H1 (cell line): Measurements from ENCODE around the gene AGBL4. TPM values are rescaled to one million over a fixed set of nuclear protein-coding genes. Genes with fewer than 3 reads are reported as not detected.

ENCODE experiments used
- CTCF ChIA-PET: fragments of 300-600 bp; sonication (Branson Sonifier 250); formaldehyde crosslinking; loops from one replicate; lab custom pipeline; 2021; ENCODE audit not compliant: partially characterized antibody; lab: Charles Lee
- POLR2A ChIA-PET: fragments of 300-600 bp; sonication (Branson Sonifier 250); formaldehyde crosslinking; loops from one replicate; lab custom pipeline; 2021; ENCODE audit warnings: inconsistent platforms; ENCODE audit not compliant: partially characterized antibody; lab: Charles Lee
- DNase-seq, 2 experiments: peaks; one replicate each; pipeline versions ENCODE4 v3.0.0 to v3.0.0-alpha.2; 2010 to 2022; ENCODE audit warnings: low spot score in 2 of 2, low read depth in 1 of 2, mixed read lengths in 1 of 2
- FAIRE-seq: peaks from 2 replicates; lab custom pipeline; 2011; peaks lifted over from hg19 to GRCh38; lab: Jason Lieb, UNC
- H2AFZ ChIP-seq: 2 replicates; pipeline ENCODE4 v1.8.1; 2012; ENCODE audit warnings: low read length, inconsistent platforms
- H2AK5ac ChIP-seq: 2 replicates; pipeline ENCODE4 v1.6.1; 2013; ENCODE audit warnings: low read depth, low read length
- H2BK120ac ChIP-seq: replicated peaks from 2 replicates; pipeline ENCODE3; 2013; ENCODE audit warnings: low read depth, low read length, inconsistent platforms
- H2BK12ac ChIP-seq: 2 replicates; pipeline ENCODE4 v1.6.1; 2013; ENCODE audit warnings: low read depth, low read length
- H2BK15ac ChIP-seq: 2 replicates; pipeline ENCODE4 v1.6.1; 2013; ENCODE audit warnings: low read length
- H2BK20ac ChIP-seq: 2 replicates; pipeline ENCODE4 v1.6.1; 2013; ENCODE audit warnings: low read length
- H2BK5ac ChIP-seq: 2 replicates; pipeline ENCODE4 v1.6.1; 2013; ENCODE audit warnings: low read depth, low read length
- H3K14ac ChIP-seq: 2 replicates; pipeline ENCODE4 v1.6.1; 2013; ENCODE audit warnings: inconsistent platforms; ENCODE audit not compliant: insufficient read length
- H3K18ac ChIP-seq: 2 replicates; pipeline ENCODE4 v1.6.1; 2013; ENCODE audit warnings: low read length; ENCODE audit errors: extremely low read depth
- H3K23ac ChIP-seq: 2 replicates; pipeline ENCODE4 v1.6.1; 2013; ENCODE audit warnings: inconsistent platforms; ENCODE audit not compliant: insufficient read length
- H3K23me2 ChIP-seq: 2 replicates; pipeline ENCODE4 v1.6.1; 2013; ENCODE audit warnings: low read depth, low read length
- H3K27ac ChIP-seq: 2 replicates; pipeline ENCODE4 v1.6.1; 2011; ENCODE audit warnings: low read depth, low read length, inconsistent platforms
- H3K27me3 ChIP-seq, 4 experiments: replicated peaks in 1 of 4; 1 replicate in 1 of 4; 2 replicates in 3 of 4; pipeline versions ENCODE4 v1.6.1 to v1.8.1; 2011 to 2013; ENCODE audit warnings: low read length in 3 of 4, mild to moderate bottlenecking in 3 of 4, inconsistent platforms in 2 of 4, mixed read lengths in 2 of 4, moderate library complexity in 1 of 4; ENCODE audit not compliant: control insufficient read depth in 3 of 4, insufficient read depth in 3 of 4; ENCODE audit errors: extremely low read depth in 1 of 4
- H3K36me3 ChIP-seq, 4 experiments: 2 replicates each; pipeline versions ENCODE4 v1.6.1 to v1.8.1; 2011 to 2013; ENCODE audit warnings: mild to moderate bottlenecking in 4 of 4, low read length in 3 of 4, moderate library complexity in 2 of 4, control low read depth in 1 of 4, inconsistent platforms in 1 of 4; ENCODE audit not compliant: insufficient read depth in 4 of 4, control insufficient read depth in 2 of 4
- H3K4ac ChIP-seq: replicated peaks from 2 replicates; pipeline ENCODE3; 2013; ENCODE audit warnings: low read length, low read depth, mixed read lengths, inconsistent platforms; ENCODE audit not compliant: insufficient read length
- H3K4me1 ChIP-seq, 4 experiments: replicated peaks in 1 of 4; 1 replicate in 1 of 4; 2 replicates in 3 of 4; pipeline versions ENCODE4 v1.6.1 to v1.8.1; 2011 to 2013; ENCODE audit warnings: low read length in 3 of 4, inconsistent platforms in 2 of 4, mixed read lengths in 1 of 4; ENCODE audit not compliant: insufficient read depth in 4 of 4, control insufficient read depth in 3 of 4
- H3K4me2 ChIP-seq, 2 experiments: 2 replicates each; pipeline versions ENCODE4 v1.6.1 to v1.8.1; 2011 to 2013; ENCODE audit warnings: low read depth in 2 of 2, low read length in 2 of 2, control low read depth in 1 of 2, inconsistent platforms in 1 of 2, mild to moderate bottlenecking in 1 of 2; ENCODE audit not compliant: insufficient read depth in 1 of 2
- H3K4me3 ChIP-seq, 4 experiments: fragments of 200-600, 300-600 bp in 1 of 4; sonication (generic), shearing (Covaris generic), sonication (Bioruptor Twin) in 1 of 4; 2 replicates each; pipeline versions ENCODE4 v1.5.1 to v1.8.1; 2011 to 2016; ENCODE audit warnings: low read length in 4 of 4, low read depth in 3 of 4, control low read depth in 2 of 4, inconsistent platforms in 2 of 4, mild to moderate bottlenecking in 2 of 4, mixed read lengths in 1 of 4, moderate library complexity in 1 of 4; ENCODE audit not compliant: insufficient read depth in 2 of 4; ENCODE audit errors: extremely low read depth in 1 of 4
- H3K56ac ChIP-seq: replicated peaks from 2 replicates; pipeline ENCODE3; 2013; ENCODE audit warnings: low read depth, mild to moderate bottlenecking, mixed read lengths, low read length, inconsistent platforms; ENCODE audit not compliant: insufficient read length
- H3K79me1 ChIP-seq: 2 replicates; pipeline ENCODE4 v1.6.1; 2013; ENCODE audit warnings: low read depth, low read length, control low read depth
- H3K79me2 ChIP-seq, 2 experiments: 2 replicates each; pipeline versions ENCODE4 v1.6.1 to v1.8.1; 2012 to 2013; ENCODE audit warnings: low read length in 2 of 2, mild to moderate bottlenecking in 2 of 2, inconsistent platforms in 1 of 2; ENCODE audit not compliant: insufficient read depth in 2 of 2, control insufficient read depth in 1 of 2
- H3K9ac ChIP-seq, 4 experiments: replicated peaks in 1 of 4; 1 replicate in 1 of 4; 2 replicates in 3 of 4; pipeline versions ENCODE4 v1.6.1 to v1.8.1; 2011 to 2013; ENCODE audit warnings: low read depth in 3 of 4, low read length in 3 of 4, control low read depth in 2 of 4, mild to moderate bottlenecking in 2 of 4, moderate library complexity in 2 of 4, inconsistent platforms in 1 of 4; ENCODE audit errors: extremely low read depth in 1 of 4
- H3K9me3 ChIP-seq, 2 experiments: 2 replicates each; pipeline versions ENCODE4 v1.6.1 to v1.8.1; 2012 to 2013; ENCODE audit warnings: mild to moderate bottlenecking in 2 of 2, moderate library complexity in 2 of 2, control low read depth in 1 of 2, inconsistent platforms in 1 of 2, low read depth in 1 of 2, low read length in 1 of 2, mixed read lengths in 1 of 2; ENCODE audit not compliant: insufficient read depth in 2 of 2
- H4K20me1 ChIP-seq, 2 experiments: replicated peaks in 1 of 2; 2 replicates each; pipeline versions ENCODE3 to v1.8.1; 2011 to 2013; ENCODE audit warnings: inconsistent platforms in 2 of 2, low read length in 2 of 2, mild to moderate bottlenecking in 1 of 2; ENCODE audit not compliant: insufficient read depth in 2 of 2, control insufficient read depth in 1 of 2
- H4K5ac ChIP-seq: 2 replicates; pipeline ENCODE4 v1.6.1; 2013; ENCODE audit warnings: low read length, low read depth, mixed read lengths, inconsistent platforms; ENCODE audit not compliant: insufficient read length
- H4K8ac ChIP-seq: 2 replicates; pipeline ENCODE4 v1.8.0; 2013; ENCODE audit warnings: mild to moderate bottlenecking, moderate library complexity, low read length, inconsistent platforms; ENCODE audit not compliant: insufficient read depth; ENCODE audit errors: extremely low read depth
- H4K91ac ChIP-seq: replicated peaks from 2 replicates; pipeline ENCODE3; 2013; ENCODE audit warnings: low read length, mixed read lengths, inconsistent platforms; ENCODE audit not compliant: insufficient read length
- CBX8 ChIP-seq: fragments of 300-800, 300-1000 bp; sonication (generic); IDR thresholded peaks from 2 replicates; pipeline ENCODE4 v1.7.1; 2016; ENCODE audit warnings: low read depth, low read length, borderline replicate concordance
- CTCF ChIP-seq, 3 experiments: IDR thresholded peaks; 1 replicate in 2 of 3; 2 replicates in 1 of 3; pipeline versions ENCODE4 v1.5.1 to v1.6.1; 2011; ENCODE audit warnings: low read length in 3 of 3, mild to moderate bottlenecking in 3 of 3, inconsistent platforms in 2 of 3, low read depth in 1 of 3, moderate library complexity in 1 of 3; ENCODE audit not compliant: insufficient read depth in 1 of 3; ENCODE audit errors: control extremely low read depth in 1 of 3
- MAFK ChIP-seq: IDR thresholded peaks from 2 replicates; pipeline ENCODE4 v1.6.1; 2012; ENCODE audit warnings: low read depth, mild to moderate bottlenecking, improper control_type of control experiment, low read length
- RAD21 ChIP-seq, 2 experiments: IDR thresholded peaks in 1 of 2; conservative IDR thresholded peaks in 1 of 2; 2 replicates each; pipeline ENCODE4 v1.6.1; 2011; ENCODE audit warnings: low read depth in 2 of 2, low read length in 2 of 2, improper control_type of control experiment in 1 of 2, inconsistent platforms in 1 of 2, mild to moderate bottlenecking in 1 of 2, moderate library complexity in 1 of 2
- SRF ChIP-seq: IDR thresholded peaks from 2 replicates; pipeline ENCODE4 v1.6.1; 2011; ENCODE audit warnings: mild to moderate bottlenecking, low read depth, low read length, moderate library complexity
- polyA plus RNA-seq, 7 experiments: library from polyadenylated mRNA; depleted of rRNA in 3 of 7; stranded (reverse) in 5 of 7; unstranded in 2 of 7; fragments of >200 nt in 5 of 7; fragments of 200-250 nt in 2 of 7; gene quantifications; 1 replicate in 5 of 7; 2 replicates in 1 of 7; 4 replicates in 1 of 7; pipeline versions ENCODE4 v1.2.1 to v1.2.3, GENCODE V29; 2011 to 2013; ENCODE audit warnings: missing spikeins in 2 of 7, mixed read lengths in 2 of 7
- total RNA-seq: library from RNA; stranded (reverse); fragmentation: NEBNext Ultra II Directional; extraction: Animal tissue kit (Norgen Biotek cat#: 25700); gene quantifications from 2 replicates; pipeline ENCODE4 v1.2.1, GENCODE V29; 2021

The AGBL4 gene
- total and polyA plus RNA-seq, 2 of the 8 experiments (the other 6 are each of a cell fraction or from before 2014, with no cell fraction given), result 0.41 to 0.45 TPM

GRCh38 chr1:48718116-48718630 is 1305.6 kb downstream of the AGBL4 start:
- no peak overlapping the region for H2AK5ac ChIP-seq
- no peak overlapping the region for H4K8ac ChIP-seq
- no peak overlapping the region for H3K4me3 ChIP-seq
- H3K9ac ChIP-seq, result no peak overlapping the region
- H2AFZ ChIP-seq, result no peak overlapping the region
- H2BK12ac ChIP-seq, result no peak overlapping the region
- H3K14ac ChIP-seq, result no peak overlapping the region
- CTCF ChIA-PET, result interaction anchor here (0.9 to 1.9 kb wide), 5 partner anchors 18 to 166 kb away, joined by 3 to 4 read pairs (median 3); no protein-coding TSS in a partner anchor
- no peaks in the 10 kb centered on the region for H3K79me2 ChIP-seq
- H3K23me2 ChIP-seq, result no peaks in the 10 kb centered on the region
- H3K27ac ChIP-seq, result no peak overlapping the region
- no peak for DNase-seq
- no peak overlapping the region for H4K91ac ChIP-seq
- TF ChIP-seq CBX8 (no peak), CTCF (IDR thresholded peaks at IDR 0.05; ENCODE audit: control extremely low read depth in 1 of 3, insufficient read depth in 1 of 3, low read depth in 1 of 3, low read length in 3 of 3) (peak; percentile 3 to 14 (median 3); a peak in 3 of 4 replicates), RAD21 (IDR thresholded peaks at IDR 0.05 in 1 of 2, conservative IDR thresholded peaks at IDR 0.05 in 1 of 2; ENCODE audit: low read depth in 2 of 2, low read length in 2 of 2) (peak; percentile 33 to 51; a peak in 3 of 4 replicates), SRF (no peak), MAFK (peak; percentile 37; the same call in 1 of the 2 replicates)
- no peaks in the 10 kb centered on the region for H3K27me3 ChIP-seq
- FAIRE-seq, result no peak
- H2BK15ac ChIP-seq, result no peak overlapping the region
- no peak overlapping the region for H3K56ac ChIP-seq
- no peak overlapping the region for H3K18ac ChIP-seq
- H3K79me1 ChIP-seq, result no peaks in the 10 kb centered on the region
- POLR2A ChIA-PET, result no interaction called here
- no peak overlapping the region for H2BK5ac ChIP-seq
- H3K4ac ChIP-seq, result no peak overlapping the region
- H2BK20ac ChIP-seq, result no peak overlapping the region
- no peak overlapping the region for H2BK120ac ChIP-seq
- H4K20me1 ChIP-seq, result no peaks in the 10 kb centered on the region
- H3K4me2 ChIP-seq, result no peak overlapping the region
- no peak overlapping the region for H4K5ac ChIP-seq
- H3K23ac ChIP-seq, result no peak overlapping the region
- no peaks in the 10 kb centered on the region for H3K9me3 ChIP-seq
- H3K4me1 ChIP-seq, result no peaks in the 10 kb centered on the region
- H3K36me3 ChIP-seq, result no peaks in the 10 kb centered on the region
